NB4 (cell line): Measurements from ENCODE around the gene RNF32.
A peak's percentile ranks its signal among the peaks of the same experiment; 100 is the strongest.

Source experiments
- DNase-seq: peaks from one replicate; pipeline ENCODE4 v3.0.0; 2010; ENCODE audit warnings: low read depth
- H3K4me3 ChIP-seq: one replicate; pipeline ENCODE4 v1.5.1; 2011; ENCODE audit warnings: mild to moderate bottlenecking, low read depth, low read length, moderate library complexity
- MYC ChIP-seq: IDR thresholded peaks from 2 replicates; pipeline ENCODE4 v1.6.1; 2011; ENCODE audit warnings: low read depth, low read length
- POLR2A ChIP-seq: IDR thresholded peaks from 2 replicates; pipeline ENCODE4 v1.6.1; 2011; ENCODE audit warnings: mild to moderate bottlenecking; ENCODE audit not compliant: insufficient read length; ENCODE audit errors: extremely low read depth
- TF ChIP-seq, protein P1 (sequence below): IDR thresholded peaks from one replicate; pipeline ENCODE4 v1.5.1; 2012; ENCODE audit warnings: low read depth, low read length
- TF ChIP-seq, protein P2 (sequence below): IDR thresholded peaks from 2 replicates; pipeline ENCODE4 v1.6.1; 2011; ENCODE audit warnings: low read depth, low read length

RNF32 gene

DNA sequence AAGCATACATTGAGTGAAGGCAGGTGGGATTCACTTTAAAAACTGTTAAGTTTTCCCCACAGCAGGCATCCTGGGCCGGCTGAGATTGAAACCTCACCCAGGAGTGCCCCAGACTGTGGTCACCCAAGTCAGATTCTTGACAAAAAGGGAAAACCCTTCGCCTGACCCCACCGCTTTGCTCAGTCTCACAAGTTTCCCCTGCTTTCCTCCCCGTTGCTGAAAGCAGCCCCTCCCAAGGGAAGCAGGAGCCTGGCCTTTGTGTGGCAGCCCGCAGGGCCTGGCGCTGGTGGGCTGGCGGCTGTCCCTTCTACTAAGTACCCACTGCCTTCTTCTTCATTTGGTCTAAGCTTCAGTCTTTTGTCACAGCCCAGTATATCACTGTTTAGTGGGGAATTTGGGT lies 16.0 kb downstream of the RNF32 start:
- TF ChIP-seq, protein P1, sequence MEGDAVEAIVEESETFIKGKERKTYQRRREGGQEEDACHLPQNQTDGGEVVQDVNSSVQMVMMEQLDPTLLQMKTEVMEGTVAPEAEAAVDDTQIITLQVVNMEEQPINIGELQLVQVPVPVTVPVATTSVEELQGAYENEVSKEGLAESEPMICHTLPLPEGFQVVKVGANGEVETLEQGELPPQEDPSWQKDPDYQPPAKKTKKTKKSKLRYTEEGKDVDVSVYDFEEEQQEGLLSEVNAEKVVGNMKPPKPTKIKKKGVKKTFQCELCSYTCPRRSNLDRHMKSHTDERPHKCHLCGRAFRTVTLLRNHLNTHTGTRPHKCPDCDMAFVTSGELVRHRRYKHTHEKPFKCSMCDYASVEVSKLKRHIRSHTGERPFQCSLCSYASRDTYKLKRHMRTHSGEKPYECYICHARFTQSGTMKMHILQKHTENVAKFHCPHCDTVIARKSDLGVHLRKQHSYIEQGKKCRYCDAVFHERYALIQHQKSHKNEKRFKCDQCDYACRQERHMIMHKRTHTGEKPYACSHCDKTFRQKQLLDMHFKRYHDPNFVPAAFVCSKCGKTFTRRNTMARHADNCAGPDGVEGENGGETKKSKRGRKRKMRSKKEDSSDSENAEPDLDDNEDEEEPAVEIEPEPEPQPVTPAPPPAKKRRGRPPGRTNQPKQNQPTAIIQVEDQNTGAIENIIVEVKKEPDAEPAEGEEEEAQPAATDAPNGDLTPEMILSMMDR: no peak
- TF ChIP-seq MYC: no peak
- TF ChIP-seq, protein P2, sequence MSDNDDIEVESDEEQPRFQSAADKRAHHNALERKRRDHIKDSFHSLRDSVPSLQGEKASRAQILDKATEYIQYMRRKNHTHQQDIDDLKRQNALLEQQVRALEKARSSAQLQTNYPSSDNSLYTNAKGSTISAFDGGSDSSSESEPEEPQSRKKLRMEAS: no peak
- no peak overlapping the region for H3K4me3 ChIP-seq
- DNase-seq: no peak

DNA sequence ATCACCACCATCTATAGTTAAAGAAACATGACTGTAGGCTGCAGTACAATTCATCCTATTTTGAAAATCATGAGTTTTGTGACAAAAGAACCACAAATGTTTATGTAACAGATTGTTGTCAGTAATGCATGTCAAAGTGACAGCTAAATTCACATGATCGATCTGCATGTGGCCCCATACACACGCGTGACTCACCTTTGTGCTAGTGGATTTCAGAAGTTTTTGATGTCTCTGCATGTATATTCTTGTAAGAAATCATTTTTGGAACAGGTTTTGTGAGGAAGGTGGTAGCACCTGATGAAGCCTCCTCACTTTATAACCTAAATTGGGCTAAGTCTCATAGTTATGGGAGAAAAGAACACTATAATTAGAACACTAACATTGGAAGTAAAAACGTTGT lies 17.1 kb downstream of the RNF32 start:
- TF ChIP-seq POLR2A: no peak
- TF ChIP-seq, protein P1: no peak
- TF ChIP-seq, protein P2: no peak
- TF ChIP-seq MYC: no peak
- no peak for DNase-seq
- H3K4me3 ChIP-seq: no peak overlapping the region

DNA sequence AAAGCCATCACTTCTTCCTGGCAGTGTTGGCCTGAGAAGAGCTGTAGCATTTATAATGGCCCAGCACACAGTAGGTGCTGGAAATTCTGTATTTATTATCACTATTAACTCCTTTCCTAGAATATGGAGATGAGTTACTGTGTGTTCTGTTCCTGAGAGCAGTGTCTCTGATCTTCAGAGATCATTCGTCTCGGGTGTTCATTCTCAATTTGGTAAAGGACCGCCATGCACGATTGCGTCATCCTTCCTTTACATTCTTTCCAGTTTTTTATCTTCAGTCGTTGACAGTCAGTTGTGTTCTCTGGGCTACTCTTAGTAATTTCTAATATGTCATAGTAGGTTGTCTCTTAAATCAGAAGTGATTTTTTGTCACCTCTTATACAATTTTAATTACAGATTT lies 18.6 kb downstream of the RNF32 start:
- H3K4me3 ChIP-seq: no peak overlapping the region
- peak; percentile 20 for DNase-seq
- TF ChIP-seq POLR2A: no peak
- TF ChIP-seq, protein P1: no peak
- no peak for TF ChIP-seq MYC
- TF ChIP-seq, protein P2: no peak

DNA sequence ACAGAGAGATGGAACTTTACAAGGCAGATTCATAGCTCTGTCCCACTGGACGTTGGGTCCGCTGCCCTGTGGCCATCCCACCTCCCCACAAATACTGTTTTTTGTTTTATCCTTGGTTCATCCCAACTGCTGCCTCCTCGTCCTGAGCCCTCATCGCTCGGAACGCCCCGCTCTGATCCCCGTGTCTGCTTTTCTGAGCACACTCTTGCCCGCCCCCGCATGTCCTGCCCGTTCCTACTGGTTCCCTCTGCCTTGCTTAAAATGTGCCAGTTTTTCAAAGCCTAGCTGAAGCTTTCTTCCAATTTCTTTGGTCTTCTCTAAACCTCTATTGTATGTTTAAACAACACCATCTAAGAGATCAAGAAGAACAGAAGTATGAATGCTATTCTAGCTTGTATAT lies 19.4 kb downstream of the RNF32 start:
- no peak overlapping the region for H3K4me3 ChIP-seq
- DNase-seq: no peak
- TF ChIP-seq MYC (no peak), POLR2A (no peak)
- TF ChIP-seq, protein P2: no peak
- TF ChIP-seq, protein P1: no peak

DNA sequence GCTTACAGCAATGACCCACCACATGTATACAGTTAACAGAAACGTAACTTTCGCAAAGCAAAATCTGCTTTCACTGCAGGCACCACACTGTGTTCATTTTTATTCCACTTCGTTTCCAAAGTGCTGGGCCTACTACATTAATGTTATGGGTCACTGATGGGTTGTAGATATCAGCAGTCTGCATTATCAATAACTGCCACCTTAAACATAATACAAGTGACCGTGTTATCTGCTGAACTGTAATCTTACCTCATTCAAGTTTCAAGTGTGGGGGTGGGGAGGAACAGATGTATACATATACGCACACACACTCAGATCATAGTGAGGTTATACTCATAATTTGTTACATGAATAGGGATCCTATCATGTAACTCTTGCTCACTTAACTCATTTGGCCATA lies 21.1 kb downstream of the RNF32 start:
- no peak for DNase-seq
- no peak for TF ChIP-seq MYC
- TF ChIP-seq, protein P1: no peak
- TF ChIP-seq POLR2A: no peak
- TF ChIP-seq, protein P2: no peak

DNA sequence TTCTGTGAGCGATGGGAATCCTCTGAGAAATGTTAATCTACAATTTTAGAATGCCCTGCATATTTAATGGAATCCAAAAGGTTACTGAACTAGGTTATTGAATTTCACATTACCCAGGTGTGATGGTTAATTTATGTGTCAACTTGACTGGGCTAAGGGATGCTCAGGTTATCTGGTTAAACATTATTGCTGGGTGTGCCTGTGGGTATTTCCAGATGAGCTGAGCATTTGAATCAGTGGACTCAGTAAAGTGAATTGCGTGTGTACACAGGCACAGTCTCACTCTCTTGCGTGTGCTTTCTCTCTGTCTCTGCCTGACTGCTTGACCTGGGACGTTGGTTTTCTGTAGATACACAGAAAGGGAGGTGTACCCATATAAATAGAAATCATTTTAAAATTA lies 21.7 kb downstream of the RNF32 start:
- TF ChIP-seq, protein P1: no peak
- TF ChIP-seq MYC (no peak), POLR2A (no peak)
- TF ChIP-seq, protein P2: no peak
- DNase-seq: no peak
- no peak overlapping the region for H3K4me3 ChIP-seq

More for the DNA sequence above, 21.1 kb downstream of the RNF32 start:
- H3K4me3 ChIP-seq: no peak overlapping the region
